IMR-90 (cell line): ENCODE data around the gene DNAJC3. TPM values are rescaled to one million over a fixed set of nuclear protein-coding genes. Genes with fewer than 3 reads are reported as not detected.

Experiments
- ATAC-seq: fragments of 200-7000 bp; cut with Tn5 transposase; 2 replicates; pipeline ENCODE4 v1.9.1; 2020; ENCODE audit warnings: low read depth, mild to moderate bottlenecking, moderate library complexity
- BruUV-seq: library from RNA; stranded (reverse); fragments of 400-500 nt; replicated peaks from 2 replicates; lab custom pipeline; 2021; lab: Mats Ljungman, UMichigan
- CTCF ChIA-PET: fragments of 300-600 bp; formaldehyde crosslinking; extraction: SDS; loops from one replicate; lab custom pipeline; 2021; ENCODE audit warnings: antibody characterized with exemption; lab: Yijun Ruan, JAX
- POLR2A ChIA-PET: fragments of 300-600 bp; sonication (Branson Sonifier 250); formaldehyde crosslinking; loops from one replicate; lab custom pipeline; 2022; ENCODE audit warnings: antibody characterized with exemption; ENCODE audit not compliant: unreplicated experiment; lab: Charles Lee
- DNase-seq: peaks from one replicate; pipeline ENCODE4 v3.0.0; 2013
- H2AFZ ChIP-seq: replicated peaks from 2 replicates; pipeline ENCODE3; 2013; ENCODE audit warnings: low read length, mild to moderate bottlenecking; ENCODE audit not compliant: poor library complexity
- H2AK5ac ChIP-seq: 2 replicates; pipeline ENCODE4 v1.6.1; 2013; ENCODE audit warnings: low read depth, low read length, inconsistent platforms
- H2AK9ac ChIP-seq: replicated peaks from 2 replicates; pipeline ENCODE3; 2013; ENCODE audit warnings: mild to moderate bottlenecking, low read depth, low read length, moderate library complexity; ENCODE audit not compliant: poor library complexity
- H2BK120ac ChIP-seq: 2 replicates; pipeline ENCODE4 v1.6.1; 2013; ENCODE audit warnings: low read depth, low read length, inconsistent platforms
- H2BK15ac ChIP-seq: 3 replicates; pipeline ENCODE4 v1.6.1; 2013; ENCODE audit warnings: low read depth, low read length, inconsistent platforms
- H2BK20ac ChIP-seq: 2 replicates; pipeline ENCODE4 v1.6.1; 2013; ENCODE audit warnings: low read depth, mild to moderate bottlenecking, inconsistent platforms, low read length, moderate library complexity
- H2BK5ac ChIP-seq: 2 replicates; pipeline ENCODE4 v1.6.1; 2013; ENCODE audit warnings: mild to moderate bottlenecking, low read depth, low read length, inconsistent platforms; ENCODE audit not compliant: poor library complexity, severe bottlenecking
- H3K14ac ChIP-seq: replicated peaks from 2 replicates; pipeline ENCODE4 v1.6.1; 2013; ENCODE audit warnings: low read depth, low read length, inconsistent platforms
- H3K18ac ChIP-seq: 2 replicates; pipeline ENCODE4 v1.6.1; 2013; ENCODE audit warnings: low read depth, low read length, control low read depth
- H3K23ac ChIP-seq: 2 replicates; pipeline ENCODE4 v1.6.1; 2013; ENCODE audit warnings: low read depth, low read length, inconsistent platforms
- H3K27ac ChIP-seq: 2 replicates; pipeline ENCODE4 v1.5.1; 2013; ENCODE audit warnings: mild to moderate bottlenecking, control low read depth, low read length; ENCODE audit not compliant: insufficient read depth
- H3K27me3 ChIP-seq: 2 replicates; pipeline ENCODE4 v1.6.1; 2013; ENCODE audit warnings: low read length; ENCODE audit not compliant: control insufficient read depth, insufficient read depth
- H3K36me3 ChIP-seq: 2 replicates; pipeline ENCODE4 v1.6.1; 2013; ENCODE audit warnings: low read length, mixed read lengths; ENCODE audit not compliant: control insufficient read depth, insufficient read depth
- H3K4ac ChIP-seq: 2 replicates; pipeline ENCODE4 v1.6.1; 2013; ENCODE audit warnings: low read depth, low read length, inconsistent platforms
- H3K4me1 ChIP-seq: 2 replicates; pipeline ENCODE4 v1.6.1; 2013; ENCODE audit warnings: low read length, mixed read lengths; ENCODE audit not compliant: control insufficient read depth, insufficient read depth
- H3K4me2 ChIP-seq: 2 replicates; pipeline ENCODE4 v1.6.1; 2013; ENCODE audit warnings: low read depth, mild to moderate bottlenecking, control low read depth, low read length, moderate library complexity
- H3K4me3 ChIP-seq: 2 replicates; pipeline ENCODE4 v1.5.1; 2013; ENCODE audit warnings: low read depth, mild to moderate bottlenecking, control low read depth, low read length, moderate library complexity; ENCODE audit not compliant: insufficient read depth
- H3K56ac ChIP-seq: 2 replicates; pipeline ENCODE4 v1.6.1; 2013; ENCODE audit warnings: low read length, inconsistent platforms; ENCODE audit not compliant: insufficient read depth; ENCODE audit errors: extremely low read depth
- H3K79me1 ChIP-seq, 2 experiments: 2 replicates each; pipeline ENCODE4 v1.6.1; 2013; ENCODE audit warnings: low read length in 2 of 2, inconsistent platforms in 1 of 2, low read depth in 1 of 2
- H3K9ac ChIP-seq: 2 replicates; pipeline ENCODE4 v1.6.1; 2013; ENCODE audit warnings: low read depth, low read length, control low read depth
- H3K9me1 ChIP-seq: 2 replicates; pipeline ENCODE4 v1.6.1; 2013; ENCODE audit warnings: low read length, inconsistent platforms; ENCODE audit not compliant: insufficient read depth
- H3K9me3 ChIP-seq: 2 replicates; pipeline ENCODE4 v1.6.1; 2013; ENCODE audit warnings: low read length; ENCODE audit not compliant: control insufficient read depth, insufficient read depth
- H4K20me1 ChIP-seq: 2 replicates; pipeline ENCODE4 v1.6.1; 2013; ENCODE audit warnings: low read length, inconsistent platforms; ENCODE audit not compliant: insufficient read depth
- H4K5ac ChIP-seq: 2 replicates; pipeline ENCODE4 v1.6.1; 2013; ENCODE audit warnings: mild to moderate bottlenecking, low read depth, low read length, control low read depth
- H4K8ac ChIP-seq, 2 experiments: 2 replicates each; pipeline ENCODE4 v1.6.1; 2013; ENCODE audit warnings: low read depth in 2 of 2, low read length in 2 of 2, control low read depth in 1 of 2, inconsistent platforms in 1 of 2
- H4K91ac ChIP-seq: 2 replicates; pipeline ENCODE4 v1.6.1; 2013; ENCODE audit warnings: low read depth, low read length, inconsistent platforms; ENCODE audit not compliant: insufficient read depth
- BHLHE40 ChIP-seq: fragments of 150-350 bp; IDR thresholded peaks from 2 replicates; pipeline ENCODE4 v1.6.1; 2016; ENCODE audit warnings: mild to moderate bottlenecking, low read depth, low read length
- CTCF ChIP-seq: conservative IDR thresholded peaks from 2 replicates; pipeline ENCODE4 v1.5.1; 2012; ENCODE audit warnings: mild to moderate bottlenecking, low read depth, low read length, improper control_type of control experiment
- ELK1 ChIP-seq: fragments of 150-350 bp; IDR thresholded peaks from 2 replicates; pipeline ENCODE4 v1.6.1; 2016; ENCODE audit warnings: low read depth, mild to moderate bottlenecking, low read length, moderate library complexity, borderline replicate concordance
- FOS ChIP-seq: fragments of 150-350 bp; IDR thresholded peaks from 2 replicates; pipeline ENCODE4 v1.6.1; 2016; ENCODE audit warnings: low read depth, low read length
- RAD21 ChIP-seq: IDR thresholded peaks from 2 replicates; pipeline ENCODE4 v1.6.1; 2012; ENCODE audit warnings: low read length, improper control_type of control experiment
- SMC3 ChIP-seq: fragments of 150-350 bp; IDR thresholded peaks from 2 replicates; pipeline ENCODE4 v1.6.1; 2016; ENCODE audit warnings: low read depth, mild to moderate bottlenecking, antibody characterized with exemption, low read length, moderate library complexity
- USF2 ChIP-seq: fragments of 150-350 bp; IDR thresholded peaks from 2 replicates; pipeline ENCODE4 v1.6.1; 2017; ENCODE audit warnings: mild to moderate bottlenecking, antibody characterized with exemption, low read length, low read depth
- WGBS, 2 experiments: methylation state at CpG; one replicate each; pipeline versions ENCODE4 v1.1.5 to v1.1.7; 2013; ENCODE audit warnings: missing lambda C conversion rate in 2 of 2; ENCODE audit not compliant: insufficient read length in 1 of 2; ENCODE audit errors: extremely low coverage in 2 of 2; 5-methylcytosine and 5-hydroxymethylcytosine counted together
- dilution Hi-C: fragments of 300-500 bp; cut with HindIII; formaldehyde crosslinking; loops from one replicate; pipeline ENCODE4 v1.14.3; 2018; ENCODE audit warnings: low sequenced_read_pairs; ENCODE audit not compliant: unreplicated experiment
- in situ Hi-C: fragments of 300-500 bp; cut with MboI; formaldehyde crosslinking; loops from 3 replicates; pipeline ENCODE4 v1.14.3; 2019; ENCODE audit warnings: low sequenced_read_pairs, inconsistent platforms, mixed read lengths
- intact Hi-C: fragments of 100-400 bp; cut with micrococcal nuclease; formaldehyde crosslinking; loops from 2 replicates; pipeline ENCODE4 v1.10.0; 2022
- polyA plus RNA-seq, 3 experiments: library from polyadenylated mRNA; depleted of rRNA; stranded (reverse); fragments of >200 nt; gene quantifications; 2 replicates each; pipeline ENCODE4 v1.2.3, GENCODE V29; 2012; ENCODE audit warnings: low replicate concordance in 1 of 3
- total RNA-seq: library from RNA; depleted of rRNA; stranded (reverse); fragments of >200 nt; gene quantifications from 2 replicates; pipeline ENCODE4 v1.2.3, GENCODE V29; 2012

The DNAJC3 gene
- total and polyA plus RNA-seq, 2 of the 4 experiments (the other 2 are of a cell fraction) = 10.7 to 28.5 TPM

- Histone ChIP-seq H4K20me1 (peaks cover 12% of the 10 kb centered on the region; the same call in 1 of the 2 replicates), H3K56ac (no peak overlapping the region), H3K18ac (no peak overlapping the region), H3K36me3 (peaks cover 12% of the 10 kb centered on the region), H2AK5ac (no peak overlapping the region), H2BK15ac (no peak overlapping the region), H2AFZ (no peak overlapping the region), H3K4me3 (no peak overlapping the region), H3K9me1 (peaks cover 6% of the 10 kb centered on the region), H3K9me3 (no peaks in the 10 kb centered on the region), H2BK20ac (no peak overlapping the region), H3K4ac (no peak overlapping the region), H4K91ac (no peak overlapping the region), H3K4me2 (no peak overlapping the region), H3K4me1 (peaks cover 8% of the 10 kb centered on the region), H4K5ac (no peak overlapping the region), H3K79me1 (peaks cover 0 to 21% of the 10 kb centered on the region in 2 experiments; a peak in 3 of 4 replicates), H3K27me3 (no peaks in the 10 kb centered on the region), H3K27ac (no peak overlapping the region), H3K9ac (no peak overlapping the region), H2BK5ac (no peak overlapping the region), H3K14ac (no peak overlapping the region), H2AK9ac (no peak overlapping the region), H2BK120ac (no peak overlapping the region), H3K23ac (no peak overlapping the region), H4K8ac (no peak overlapping the region)
- in situ Hi-C loops = no loop called here
- intact Hi-C loops = no loop called here
- DNase-seq (peak; percentile 21), ATAC-seq (no peak)
- ChIA-PET CTCF (no interaction called here), POLR2A (no interaction called here)
- TF ChIP-seq USF2 = no peak
- no peak for TF ChIP-seq FOS
- TF ChIP-seq SMC3 = no peak
- no peak for TF ChIP-seq ELK1
- TF ChIP-seq RAD21 = no peak
- TF ChIP-seq CTCF = no peak
- no peak for TF ChIP-seq BHLHE40
- no CpG with 5 or more reads among the region's 1 CpG for WGBS, 2 experiments
- dilution Hi-C loops = no loop called here
- BruUV-seq = no TSS peak
Observed at GRCh38 chr13:95787356-95788099, 110.6 kb downstream of the DNAJC3 start.
